AG09319 (cell line): ENCODE results near the gene TXNDC16.

Source experiments
- DNase-seq: peaks from one replicate; pipeline ENCODE4 v3.0.0-alpha.2; 2010; ENCODE audit warnings: low read depth; ENCODE audit errors: extremely low read depth
- TF ChIP-seq, protein P1 (sequence below): IDR thresholded peaks from 2 replicates; pipeline ENCODE4 v1.5.1; 2011; ENCODE audit warnings: low read depth, mild to moderate bottlenecking, inconsistent platforms, low read length, moderate library complexity

Gene TXNDC16

DNA sequence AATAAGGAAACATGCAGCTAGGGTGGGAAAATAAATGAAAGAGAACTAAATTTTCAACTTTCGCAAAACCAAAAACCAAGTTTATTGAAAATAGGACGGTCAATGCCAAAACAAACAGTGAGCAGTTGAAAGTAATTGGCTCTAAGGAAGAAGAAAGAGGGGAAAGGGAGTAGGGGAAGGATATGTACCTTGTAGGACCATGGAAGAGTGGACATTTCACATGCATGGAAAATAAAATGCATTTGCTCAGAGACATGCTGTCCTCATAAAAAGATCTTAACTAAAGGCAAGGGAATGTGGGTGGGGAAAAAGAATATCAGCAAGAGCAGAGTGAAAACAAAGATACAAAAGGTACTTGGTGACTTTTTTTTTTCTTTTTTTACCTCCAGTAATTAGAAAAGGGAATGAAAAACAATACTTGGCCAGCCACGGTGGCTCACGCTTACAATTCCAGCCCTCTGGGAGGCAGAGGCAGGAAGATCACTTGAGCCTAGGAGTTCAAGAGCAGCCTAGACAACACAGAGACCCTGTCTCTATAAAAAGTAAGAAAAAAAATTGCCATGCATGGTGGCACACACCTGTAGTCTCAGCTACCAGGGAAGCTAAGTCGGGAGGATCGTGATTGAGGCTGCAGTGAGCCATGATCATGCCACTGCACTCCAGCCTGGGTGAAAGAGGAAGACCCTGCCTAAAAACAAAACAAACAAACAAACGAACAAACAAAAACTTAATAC, 6.6 kb downstream of the TXNDC16 start:
- TF ChIP-seq, protein P1, sequence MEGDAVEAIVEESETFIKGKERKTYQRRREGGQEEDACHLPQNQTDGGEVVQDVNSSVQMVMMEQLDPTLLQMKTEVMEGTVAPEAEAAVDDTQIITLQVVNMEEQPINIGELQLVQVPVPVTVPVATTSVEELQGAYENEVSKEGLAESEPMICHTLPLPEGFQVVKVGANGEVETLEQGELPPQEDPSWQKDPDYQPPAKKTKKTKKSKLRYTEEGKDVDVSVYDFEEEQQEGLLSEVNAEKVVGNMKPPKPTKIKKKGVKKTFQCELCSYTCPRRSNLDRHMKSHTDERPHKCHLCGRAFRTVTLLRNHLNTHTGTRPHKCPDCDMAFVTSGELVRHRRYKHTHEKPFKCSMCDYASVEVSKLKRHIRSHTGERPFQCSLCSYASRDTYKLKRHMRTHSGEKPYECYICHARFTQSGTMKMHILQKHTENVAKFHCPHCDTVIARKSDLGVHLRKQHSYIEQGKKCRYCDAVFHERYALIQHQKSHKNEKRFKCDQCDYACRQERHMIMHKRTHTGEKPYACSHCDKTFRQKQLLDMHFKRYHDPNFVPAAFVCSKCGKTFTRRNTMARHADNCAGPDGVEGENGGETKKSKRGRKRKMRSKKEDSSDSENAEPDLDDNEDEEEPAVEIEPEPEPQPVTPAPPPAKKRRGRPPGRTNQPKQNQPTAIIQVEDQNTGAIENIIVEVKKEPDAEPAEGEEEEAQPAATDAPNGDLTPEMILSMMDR = no peak

DNA sequence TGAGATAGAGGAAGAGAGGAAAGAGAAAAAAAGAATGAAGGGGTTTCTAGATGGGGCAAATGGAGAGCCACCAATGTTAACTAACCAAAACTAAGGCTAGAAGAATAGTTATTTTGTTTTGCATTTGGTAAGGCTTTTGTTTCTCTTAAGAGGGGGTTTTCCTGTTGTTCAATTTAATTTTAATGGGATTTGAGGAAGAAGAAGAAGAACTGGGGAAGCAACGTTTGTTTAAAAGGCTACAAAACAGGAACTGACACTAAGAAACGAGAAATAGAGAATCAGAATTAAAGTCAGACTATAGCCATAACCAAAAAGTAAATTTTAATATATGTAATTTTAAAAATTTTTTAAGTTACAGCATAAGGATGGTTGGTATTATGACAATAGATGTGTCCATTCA, 13.7 kb downstream of the TXNDC16 start:
- no peak for DNase-seq
- TF ChIP-seq, protein P1 = no peak

More for the DNA sequence above, 6.6 kb downstream of the TXNDC16 start:
- DNase-seq = no peak

DNA sequence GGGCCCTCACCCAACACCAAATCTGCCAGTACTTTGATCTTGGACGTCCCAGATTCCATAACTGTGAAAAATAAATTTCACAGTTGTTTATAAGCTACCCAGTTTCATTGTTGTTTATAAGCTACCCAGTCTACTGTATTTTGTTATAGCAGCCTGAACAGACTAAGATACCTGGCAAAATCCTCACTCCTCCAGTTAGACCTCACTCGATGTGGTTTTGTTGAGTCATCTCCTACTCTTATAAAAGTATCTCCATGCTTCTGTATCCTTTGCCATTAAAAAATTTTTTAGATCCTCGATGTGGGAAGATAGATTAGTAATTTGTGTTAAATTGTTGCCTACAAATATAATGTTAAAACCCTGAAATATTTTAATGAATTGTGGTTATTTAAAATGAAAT, 16.0 kb downstream of the TXNDC16 start:
- TF ChIP-seq, protein P1 = no peak

DNA sequence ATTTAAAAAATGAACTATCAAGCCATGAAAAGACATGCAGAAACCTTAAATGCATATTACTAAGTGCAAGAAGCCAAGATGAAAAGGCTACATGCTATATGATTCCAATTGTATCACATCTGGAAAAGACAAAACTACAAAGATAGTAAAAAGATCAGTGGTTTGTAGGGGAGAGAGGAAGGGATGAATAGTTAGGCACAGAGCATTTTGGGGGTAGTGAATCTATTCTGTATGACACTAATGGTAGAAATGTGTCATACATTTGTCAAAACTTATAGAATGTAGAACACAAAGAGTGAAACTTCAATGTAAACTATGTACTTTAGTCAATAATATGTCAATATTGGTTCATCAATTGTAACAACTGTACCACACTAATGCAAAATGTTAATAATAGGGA, 20.8 kb downstream of the TXNDC16 start:
- DNase-seq = no peak
- TF ChIP-seq, protein P1 = no peak

More for the DNA sequence above, 16.0 kb downstream of the TXNDC16 start:
- no peak for DNase-seq

DNA sequence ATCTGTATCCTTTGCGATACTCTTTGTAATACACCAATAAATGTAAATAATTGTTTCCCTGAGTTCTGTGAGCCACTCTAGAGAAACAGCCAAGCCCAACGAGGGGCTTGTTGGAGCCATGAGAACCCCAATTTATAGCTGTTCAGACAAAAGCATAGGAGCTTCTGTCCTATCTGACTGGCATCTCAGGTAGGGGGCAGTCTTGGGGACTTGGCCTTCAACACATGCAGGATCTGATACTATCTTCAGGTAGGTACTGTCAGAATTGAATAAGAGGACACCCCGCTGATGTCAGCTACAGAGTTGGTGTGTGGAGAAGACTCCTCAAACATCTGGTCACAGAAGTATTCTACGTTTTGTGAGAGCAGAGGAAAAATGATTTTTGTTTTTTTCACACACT, 25.3 kb downstream of the TXNDC16 start:
- no peak for DNase-seq
- TF ChIP-seq, protein P1 = no peak

DNA sequence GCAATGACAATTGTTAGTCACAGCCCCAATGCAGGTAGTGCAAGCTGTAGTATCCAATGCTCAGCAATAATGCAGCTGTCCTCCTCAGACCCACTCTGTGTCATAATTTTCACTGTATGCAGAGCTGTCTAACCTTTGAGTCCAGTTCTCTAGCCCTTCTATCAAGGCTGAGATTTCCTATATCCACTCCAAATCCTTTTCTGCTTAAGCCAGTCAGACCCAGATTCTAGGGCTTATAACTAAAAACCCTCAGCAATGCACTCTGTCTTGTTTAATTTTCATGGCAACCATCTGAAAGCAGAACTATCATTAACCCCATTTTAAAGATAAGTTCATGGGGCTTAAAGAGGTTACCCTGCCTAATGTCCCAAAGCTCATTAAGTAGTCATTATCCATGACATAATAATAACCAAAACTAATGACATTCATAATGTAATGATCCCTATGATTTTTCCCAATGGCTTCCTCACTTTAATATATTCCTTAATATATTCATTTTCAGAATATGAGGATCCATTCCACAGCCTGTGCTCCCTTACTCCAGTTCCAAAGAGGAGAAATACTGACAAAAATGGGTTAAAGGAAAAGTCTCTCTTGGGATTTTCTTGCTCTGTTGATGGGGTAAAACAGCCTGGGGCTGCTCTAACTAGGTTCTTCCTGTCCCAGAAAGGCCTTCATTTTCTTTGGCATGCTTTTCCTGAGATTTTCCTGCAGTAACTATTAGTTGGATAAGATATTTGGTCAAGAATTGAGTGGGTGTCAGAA, 29.5 kb downstream of the TXNDC16 start:
- TF ChIP-seq, protein P1 = no peak
- no peak for DNase-seq

DNA sequence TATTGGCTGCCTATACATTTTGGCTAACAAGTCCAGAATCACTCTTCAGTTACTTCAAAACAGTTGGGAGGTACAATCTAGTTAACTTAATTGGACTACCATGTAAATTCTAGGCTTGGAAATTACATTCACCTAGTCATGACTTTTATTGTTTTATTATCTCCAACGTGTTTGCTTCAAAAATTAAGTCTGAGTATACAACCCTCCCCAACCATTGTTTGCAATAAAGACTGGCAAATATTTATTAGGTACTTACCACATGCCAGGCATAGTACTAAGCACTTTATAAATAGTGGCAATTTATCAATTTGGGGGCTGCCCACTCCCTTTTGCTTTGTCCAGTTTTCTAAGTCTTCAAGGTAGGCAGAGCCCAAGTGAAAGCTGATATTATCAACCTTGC, 30.3 kb downstream of the TXNDC16 start:
- DNase-seq = no peak
- TF ChIP-seq, protein P1 = no peak
